ENCODE results near the gene ATP8B1. TPM values are rescaled to one million over a fixed set of nuclear protein-coding genes. Genes with fewer than 3 reads are reported as not detected.

ATP8B1 gene
- total RNA-seq, 3 donors from 2014 or later: 175 to 406 (median 316) TPM

GRCh38 chr18:57749604-57749970, 53.5 kb downstream of the ATP8B1 start:
- ATAC-seq: no peak
- Histone ChIP-seq H3K4me1 (ENCODE audit: low read depth) (peaks cover 56% of the 10 kb centered on the region), H3K4me3 (no peak overlapping the region), H3K9me3 (no peaks in the 10 kb centered on the region), H3K36me3 (ENCODE audit: low read depth) (no peaks in the 10 kb centered on the region)
- TF ChIP-seq CTCF (IDR thresholded peaks at IDR 0.05): no peak
- DNase-seq: no peak
- intact Hi-C loops (cut with DNase I, micrococcal nuclease): no loop called here

GRCh38 chr18:57748770-57749603, 54.1 kb downstream of the ATP8B1 start:
- TF ChIP-seq CTCF (IDR thresholded peaks at IDR 0.05): no peak
- ATAC-seq (peak; percentile 85), DNase-seq (peak in 1 of 3 donors; percentile 60)
- Histone ChIP-seq H3K4me1 (ENCODE audit: low read depth) (peaks cover 60% of the 10 kb centered on the region), H3K36me3 (ENCODE audit: low read depth) (no peaks in the 10 kb centered on the region), H3K4me3 (no peak overlapping the region), H3K9me3 (no peaks in the 10 kb centered on the region)
- intact Hi-C loops (cut with DNase I, micrococcal nuclease): no loop called here

GRCh38 chr18:57747809-57748680, 55.1 kb downstream of the ATP8B1 start:
- peaks cover 67% of the 10 kb centered on the region for H3K4me1 ChIP-seq (ENCODE audit: low read depth)
- peak; percentile 2 for ATAC-seq
- H3K9me3 ChIP-seq: no peaks in the 10 kb centered on the region
- TF ChIP-seq CTCF (IDR thresholded peaks at IDR 0.05): no peak
- no peak for DNase-seq
- intact Hi-C loops (cut with DNase I, micrococcal nuclease): no loop called here
- H3K36me3 ChIP-seq (ENCODE audit: low read depth): no peaks in the 10 kb centered on the region
- H3K4me3 ChIP-seq: no peak overlapping the region

GRCh38 chr18:57744211-57744694, 58.9 kb downstream of the ATP8B1 start:
- no peak for TF ChIP-seq CTCF (IDR thresholded peaks at IDR 0.05)
- no peaks in the 10 kb centered on the region for H3K36me3 ChIP-seq (ENCODE audit: low read depth)
- ATAC-seq: peak; percentile 2
- H3K9me3 ChIP-seq: no peaks in the 10 kb centered on the region
- intact Hi-C loops (cut with DNase I, micrococcal nuclease): no loop called here
- DNase-seq: no peak
- no peak overlapping the region for H3K4me3 ChIP-seq
- H3K4me1 ChIP-seq (ENCODE audit: low read depth): peaks cover 54% of the 10 kb centered on the region

GRCh38 chr18:57743008-57743407, 60.1 kb downstream of the ATP8B1 start:
- H3K4me1 ChIP-seq (ENCODE audit: low read depth): peaks cover 48% of the 10 kb centered on the region
- intact Hi-C loops (cut with DNase I, micrococcal nuclease): no loop called here
- no peak overlapping the region for H3K4me3 ChIP-seq
- H3K36me3 ChIP-seq (ENCODE audit: low read depth): no peaks in the 10 kb centered on the region
- no peaks in the 10 kb centered on the region for H3K9me3 ChIP-seq
- no peak for DNase-seq
- TF ChIP-seq CTCF (IDR thresholded peaks at IDR 0.05): no peak
- peak; percentile 43 for ATAC-seq

Measured in mucosa of descending colon (tissue), 3 donors.